ENCODE results near the gene IL36RN. TPM values are rescaled to one million over a fixed set of nuclear protein-coding genes. Genes with fewer than 3 reads are reported as not detected.

The IL36RN gene

DNA sequence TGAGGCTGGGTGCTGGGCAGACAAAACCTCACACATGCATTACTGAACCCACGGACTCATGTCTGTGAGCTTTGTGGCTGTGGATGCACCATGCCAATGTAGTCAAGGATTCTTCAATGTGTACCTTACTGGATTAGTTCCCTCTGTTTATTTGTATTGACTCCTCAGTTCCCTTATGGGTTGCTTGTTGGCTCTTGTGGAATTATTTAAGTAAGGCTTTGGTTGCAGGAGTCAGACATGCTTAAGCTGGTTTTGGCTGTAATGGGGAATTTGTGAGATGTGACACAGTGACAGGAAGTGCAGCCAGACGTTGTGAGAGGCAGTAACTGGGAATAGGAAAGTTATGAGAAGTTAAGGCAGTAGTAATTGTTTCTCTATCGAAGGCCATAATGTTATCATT, 54.8 kb downstream of the IL36RN start:
- no peak overlapping the region for H2BK5ac ChIP-seq (ENCODE audit: low read length)
- H2BK15ac ChIP-seq (replicated peaks; ENCODE audit: low read depth): no peak overlapping the region
- no peak overlapping the region for H3K27ac ChIP-seq (ENCODE audit: low read depth, low read length)
- no peaks in the 10 kb centered on the region for H3K36me3 ChIP-seq (ENCODE audit: control insufficient read depth, insufficient read depth, low read length)
- H3K27me3 ChIP-seq (ENCODE audit: insufficient read depth, low read length, poor library complexity): no peaks in the 10 kb centered on the region
- no peaks in the 10 kb centered on the region for H3K4me1 ChIP-seq (ENCODE audit: control insufficient read depth, low read depth, low read length)
- no peak overlapping the region for H4K5ac ChIP-seq (ENCODE audit: low read length)
- no CpG with 5 or more reads among the region's 3 CpGs for WGBS (ENCODE audit: extremely low coverage, insufficient coverage, low lambda C conversion rate)
- H3K79me2 ChIP-seq (ENCODE audit: control insufficient read depth, insufficient read depth, low read length): no peaks in the 10 kb centered on the region
- no peak overlapping the region for H3K4me3 ChIP-seq (ENCODE audit: low read length)
- no peak overlapping the region for H3K56ac ChIP-seq (ENCODE audit: low read length)
- no peak overlapping the region for H4K8ac ChIP-seq (ENCODE audit: low read depth, low read length)
- H3K9ac ChIP-seq (ENCODE audit: low read length): no peak overlapping the region
- H3K79me1 ChIP-seq (ENCODE audit: low read length): no peaks in the 10 kb centered on the region
- no peak overlapping the region for H2AK5ac ChIP-seq (ENCODE audit: low read length)
- no peak overlapping the region for H3K18ac ChIP-seq (ENCODE audit: low read length)
- no peak overlapping the region for H3K4ac ChIP-seq (ENCODE audit: low read depth, low read length)
- no peak for DNase-seq
- H2BK120ac ChIP-seq (ENCODE audit: low read depth, low read length): no peak overlapping the region
- no peak overlapping the region for H3K23ac ChIP-seq (ENCODE audit: low read length)
- no peak overlapping the region for H3K4me2 ChIP-seq (ENCODE audit: low read length)

Small RNAs within 50 kb of the gene (small RNA-seq; reads per million reads assigned to genes)
- gene RNU6-1180P (ENCODE audit: insufficient read depth): not detected
